IMR-90 (cell line): ENCODE data around the gene HAP1. TPM values are rescaled to one million over a fixed set of nuclear protein-coding genes. Genes with fewer than 3 reads are reported as not detected.

ENCODE experiments used
- ATAC-seq: fragments of 200-7000 bp; cut with Tn5 transposase; 2 replicates; pipeline ENCODE4 v1.9.1; 2020; ENCODE audit warnings: low read depth, mild to moderate bottlenecking, moderate library complexity
- BruUV-seq: library from RNA; stranded (reverse); fragments of 400-500 nt; replicated peaks from 2 replicates; lab custom pipeline; 2021; lab: Mats Ljungman, UMichigan
- CTCF ChIA-PET: fragments of 300-600 bp; formaldehyde crosslinking; extraction: SDS; loops from one replicate; lab custom pipeline; 2021; ENCODE audit warnings: antibody characterized with exemption; lab: Yijun Ruan, JAX
- POLR2A ChIA-PET: fragments of 300-600 bp; sonication (Branson Sonifier 250); formaldehyde crosslinking; loops from one replicate; lab custom pipeline; 2022; ENCODE audit warnings: antibody characterized with exemption; ENCODE audit not compliant: unreplicated experiment; lab: Charles Lee
- DNase-seq: peaks from one replicate; pipeline ENCODE4 v3.0.0; 2013
- H2AFZ ChIP-seq: replicated peaks from 2 replicates; pipeline ENCODE3; 2013; ENCODE audit warnings: low read length, mild to moderate bottlenecking; ENCODE audit not compliant: poor library complexity
- H2AK5ac ChIP-seq: 2 replicates; pipeline ENCODE4 v1.6.1; 2013; ENCODE audit warnings: low read depth, low read length, inconsistent platforms
- H2AK9ac ChIP-seq: replicated peaks from 2 replicates; pipeline ENCODE3; 2013; ENCODE audit warnings: mild to moderate bottlenecking, low read depth, low read length, moderate library complexity; ENCODE audit not compliant: poor library complexity
- H2BK120ac ChIP-seq: 2 replicates; pipeline ENCODE4 v1.6.1; 2013; ENCODE audit warnings: low read depth, low read length, inconsistent platforms
- H2BK15ac ChIP-seq: 3 replicates; pipeline ENCODE4 v1.6.1; 2013; ENCODE audit warnings: low read depth, low read length, inconsistent platforms
- H2BK20ac ChIP-seq: 2 replicates; pipeline ENCODE4 v1.6.1; 2013; ENCODE audit warnings: low read depth, mild to moderate bottlenecking, inconsistent platforms, low read length, moderate library complexity
- H2BK5ac ChIP-seq: 2 replicates; pipeline ENCODE4 v1.6.1; 2013; ENCODE audit warnings: mild to moderate bottlenecking, low read depth, low read length, inconsistent platforms; ENCODE audit not compliant: poor library complexity, severe bottlenecking
- H3K14ac ChIP-seq: replicated peaks from 2 replicates; pipeline ENCODE4 v1.6.1; 2013; ENCODE audit warnings: low read depth, low read length, inconsistent platforms
- H3K18ac ChIP-seq: 2 replicates; pipeline ENCODE4 v1.6.1; 2013; ENCODE audit warnings: low read depth, low read length, control low read depth
- H3K23ac ChIP-seq: 2 replicates; pipeline ENCODE4 v1.6.1; 2013; ENCODE audit warnings: low read depth, low read length, inconsistent platforms
- H3K27ac ChIP-seq: 2 replicates; pipeline ENCODE4 v1.5.1; 2013; ENCODE audit warnings: mild to moderate bottlenecking, control low read depth, low read length; ENCODE audit not compliant: insufficient read depth
- H3K27me3 ChIP-seq: 2 replicates; pipeline ENCODE4 v1.6.1; 2013; ENCODE audit warnings: low read length; ENCODE audit not compliant: control insufficient read depth, insufficient read depth
- H3K36me3 ChIP-seq: 2 replicates; pipeline ENCODE4 v1.6.1; 2013; ENCODE audit warnings: low read length, mixed read lengths; ENCODE audit not compliant: control insufficient read depth, insufficient read depth
- H3K4ac ChIP-seq: 2 replicates; pipeline ENCODE4 v1.6.1; 2013; ENCODE audit warnings: low read depth, low read length, inconsistent platforms
- H3K4me1 ChIP-seq: 2 replicates; pipeline ENCODE4 v1.6.1; 2013; ENCODE audit warnings: low read length, mixed read lengths; ENCODE audit not compliant: control insufficient read depth, insufficient read depth
- H3K4me2 ChIP-seq: 2 replicates; pipeline ENCODE4 v1.6.1; 2013; ENCODE audit warnings: low read depth, mild to moderate bottlenecking, control low read depth, low read length, moderate library complexity
- H3K4me3 ChIP-seq: 2 replicates; pipeline ENCODE4 v1.5.1; 2013; ENCODE audit warnings: low read depth, mild to moderate bottlenecking, control low read depth, low read length, moderate library complexity; ENCODE audit not compliant: insufficient read depth
- H3K56ac ChIP-seq: 2 replicates; pipeline ENCODE4 v1.6.1; 2013; ENCODE audit warnings: low read length, inconsistent platforms; ENCODE audit not compliant: insufficient read depth; ENCODE audit errors: extremely low read depth
- H3K79me1 ChIP-seq, 2 experiments: 2 replicates each; pipeline ENCODE4 v1.6.1; 2013; ENCODE audit warnings: low read length in 2 of 2, inconsistent platforms in 1 of 2, low read depth in 1 of 2
- H3K9ac ChIP-seq: 2 replicates; pipeline ENCODE4 v1.6.1; 2013; ENCODE audit warnings: low read depth, low read length, control low read depth
- H3K9me1 ChIP-seq: 2 replicates; pipeline ENCODE4 v1.6.1; 2013; ENCODE audit warnings: low read length, inconsistent platforms; ENCODE audit not compliant: insufficient read depth
- H3K9me3 ChIP-seq: 2 replicates; pipeline ENCODE4 v1.6.1; 2013; ENCODE audit warnings: low read length; ENCODE audit not compliant: control insufficient read depth, insufficient read depth
- H4K20me1 ChIP-seq: 2 replicates; pipeline ENCODE4 v1.6.1; 2013; ENCODE audit warnings: low read length, inconsistent platforms; ENCODE audit not compliant: insufficient read depth
- H4K5ac ChIP-seq: 2 replicates; pipeline ENCODE4 v1.6.1; 2013; ENCODE audit warnings: mild to moderate bottlenecking, low read depth, low read length, control low read depth
- H4K8ac ChIP-seq, 2 experiments: 2 replicates each; pipeline ENCODE4 v1.6.1; 2013; ENCODE audit warnings: low read depth in 2 of 2, low read length in 2 of 2, control low read depth in 1 of 2, inconsistent platforms in 1 of 2
- H4K91ac ChIP-seq: 2 replicates; pipeline ENCODE4 v1.6.1; 2013; ENCODE audit warnings: low read depth, low read length, inconsistent platforms; ENCODE audit not compliant: insufficient read depth
- CEBPB ChIP-seq: IDR thresholded peaks from 2 replicates; pipeline ENCODE4 v1.6.1; 2012; ENCODE audit warnings: low read depth, low read length, improper control_type of control experiment
- CHD1 ChIP-seq: IDR thresholded peaks from 2 replicates; pipeline ENCODE4 v1.6.1; 2012; ENCODE audit warnings: low read depth, low read length, improper control_type of control experiment
- ELK1 ChIP-seq: fragments of 150-350 bp; IDR thresholded peaks from 2 replicates; pipeline ENCODE4 v1.6.1; 2016; ENCODE audit warnings: low read depth, mild to moderate bottlenecking, low read length, moderate library complexity, borderline replicate concordance
- POLR2A ChIP-seq: IDR thresholded peaks from 2 replicates; pipeline ENCODE4 v1.6.1; 2012; ENCODE audit warnings: mild to moderate bottlenecking, low read depth, low read length
- RFX5 ChIP-seq: IDR thresholded peaks from 2 replicates; pipeline ENCODE4 v1.8.0; 2012; ENCODE audit warnings: low read depth, mild to moderate bottlenecking, low read length, moderate library complexity
- WGBS, 2 experiments: methylation state at CpG; one replicate each; pipeline versions ENCODE4 v1.1.5 to v1.1.7; 2013; ENCODE audit warnings: missing lambda C conversion rate in 2 of 2; ENCODE audit not compliant: insufficient read length in 1 of 2; ENCODE audit errors: extremely low coverage in 2 of 2; 5-methylcytosine and 5-hydroxymethylcytosine counted together
- dilution Hi-C: fragments of 300-500 bp; cut with HindIII; formaldehyde crosslinking; loops from one replicate; pipeline ENCODE4 v1.14.3; 2018; ENCODE audit warnings: low sequenced_read_pairs; ENCODE audit not compliant: unreplicated experiment
- in situ Hi-C: fragments of 300-500 bp; cut with MboI; formaldehyde crosslinking; loops from 3 replicates; pipeline ENCODE4 v1.14.3; 2019; ENCODE audit warnings: low sequenced_read_pairs, inconsistent platforms, mixed read lengths
- intact Hi-C: fragments of 100-400 bp; cut with micrococcal nuclease; formaldehyde crosslinking; loops from 2 replicates; pipeline ENCODE4 v1.10.0; 2022
- polyA plus RNA-seq, 3 experiments: library from polyadenylated mRNA; depleted of rRNA; stranded (reverse); fragments of >200 nt; gene quantifications; 2 replicates each; pipeline ENCODE4 v1.2.3, GENCODE V29; 2012; ENCODE audit warnings: low replicate concordance in 1 of 3
- total RNA-seq: library from RNA; depleted of rRNA; stranded (reverse); fragments of >200 nt; gene quantifications from 2 replicates; pipeline ENCODE4 v1.2.3, GENCODE V29; 2012

The HAP1 gene
- total and polyA plus RNA-seq, 2 of the 4 experiments (the other 2 are of a cell fraction): under 0.01 to 0.09 TPM

- in situ Hi-C loops: no loop called here
- BruUV-seq: no TSS peak
These were observed 38.2 kb upstream of the HAP1 start for GRCh38 chr17:41772586-41773189.

More at GRCh38 chr17:41772586-41773189, 38.2 kb upstream of the HAP1 start:
- Histone ChIP-seq H4K5ac (peak overlapping the region; percentile 26), H3K9me1 (peaks cover 21% of the 10 kb centered on the region), H3K14ac (peak overlapping the region; percentile 70), H4K8ac (peak overlapping the region; percentile 81 to 83), H3K23ac (peak overlapping the region; percentile 7; the same call in 1 of the 2 replicates), H4K20me1 (peaks cover 26% of the 10 kb centered on the region), H3K9me3 (no peaks in the 10 kb centered on the region), H2AK5ac (peak overlapping the region; percentile 94), H3K4me3 (no peak overlapping the region), H3K36me3 (peaks cover 48% of the 10 kb centered on the region), H4K91ac (peak overlapping the region; percentile 86), H3K79me1 (peaks cover 14 to 49% of the 10 kb centered on the region in 2 experiments; a peak in 3 of 4 replicates), H2AK9ac (peak overlapping the region; percentile 60), H2BK120ac (peak overlapping the region; percentile 75), H3K9ac (no peak overlapping the region), H3K27ac (peak overlapping the region; percentile 17), H2BK20ac (peak overlapping the region; percentile 82), H2AFZ (peak overlapping the region; percentile 72), H3K56ac (no peak overlapping the region), H3K4me2 (peak overlapping the region; percentile 4; the same call in 1 of the 2 replicates), H2BK15ac (peak overlapping the region; percentile 86; the same call in 2 of the 3 replicates), H3K4ac (peak overlapping the region; percentile 91), H3K18ac (peak overlapping the region; percentile 17), H2BK5ac (peak overlapping the region; percentile 49), H3K4me1 (peaks cover 20% of the 10 kb centered on the region), H3K27me3 (no peaks in the 10 kb centered on the region)
- POLR2A ChIA-PET: interaction anchor here (1.3 kb wide), 1 partner anchor 14 kb away, joined by 3 read pairs; the partner anchor contains the start of gene JUP
- CTCF ChIA-PET: interaction anchor here (1.2 kb wide), 1 partner anchor 21 kb away, joined by 5 read pairs; no protein-coding TSS in a partner anchor
- TF ChIP-seq RFX5 (no peak), CHD1 (no peak), ELK1 (no peak), CEBPB (no peak), POLR2A (no peak)
- dilution Hi-C loops (no loop called here), intact Hi-C loops (no loop called here)
- DNase-seq (no peak), ATAC-seq (no peak)
- WGBS, 2 experiments: 95% methylated on average over 6 of the region's 19 CpGs; no CpG with 5 or more reads in 1 of the 2 experiments
